HTERT RPE-1 (cell line): Measurements from ENCODE around the gene C4orf50.
"Not testable (repeated sequence)": the region's sequence is repeated elsewhere in the genome, so short reads cannot be mapped to it uniquely, and the experiment has no call there.

Experiments
- in situ Hi-C: fragments of 300-500 bp; cut with MboI; formaldehyde crosslinking; loops from 4 replicates; pipeline ENCODE4 v1.14.3; 2020; ENCODE audit warnings: low sequenced_read_pairs

Gene C4orf50

DNA sequence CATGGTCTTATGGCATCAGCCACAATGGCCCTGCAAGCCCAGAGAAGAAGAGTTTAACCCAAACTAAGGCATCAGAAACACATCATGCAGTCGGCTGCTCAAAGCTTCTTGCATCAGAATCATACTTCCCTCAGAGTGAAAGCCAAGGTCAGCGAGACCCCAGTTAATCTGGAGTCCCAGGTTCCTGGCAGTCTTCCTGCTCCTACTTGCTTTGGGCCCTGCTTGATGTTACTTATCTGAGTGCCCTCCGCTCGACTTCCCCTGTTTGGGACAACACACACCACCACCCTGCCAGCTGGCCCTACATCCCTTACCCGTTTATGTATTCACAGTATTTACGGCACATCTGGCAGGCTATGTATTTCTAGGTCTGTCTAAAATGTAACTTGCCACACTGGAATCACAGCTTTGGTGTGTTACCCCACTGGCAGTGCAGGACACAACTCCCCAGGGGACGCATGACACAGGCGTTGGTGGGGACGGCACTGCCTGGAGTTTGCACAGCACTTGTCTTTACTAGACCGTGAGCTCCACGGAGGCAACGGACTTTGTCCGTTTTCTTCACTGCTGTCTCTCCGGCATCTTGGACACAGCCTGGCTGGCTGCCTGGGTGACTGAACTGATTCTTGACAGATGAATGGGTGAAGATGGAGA, 148.1 kb downstream of the C4orf50 start:
- in situ Hi-C loops, result no loop called here

DNA sequence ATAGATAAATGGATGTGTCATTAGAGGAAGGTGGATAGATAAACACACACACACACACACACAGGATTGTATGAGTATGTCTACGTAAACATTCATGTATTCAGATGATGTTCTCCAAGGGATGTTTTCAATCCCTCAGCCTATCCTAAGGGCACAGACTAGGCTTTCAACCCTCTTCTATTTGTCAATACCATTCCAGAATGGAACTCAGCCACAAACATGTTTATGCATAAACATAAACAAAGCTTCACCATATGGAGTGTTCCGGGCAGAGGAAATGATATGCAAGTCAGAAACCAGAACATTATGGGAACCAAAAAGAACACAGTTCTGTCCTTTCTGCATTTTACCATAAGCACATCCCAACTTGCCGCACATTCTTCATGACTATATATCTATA, 150.4 kb downstream of the C4orf50 start:
- in situ Hi-C loops, result no loop called here

- in situ Hi-C loops, result no loop called here
These were observed 151.1 kb downstream of the C4orf50 start for GRCh38 chr4:5866841-5867813.

- in situ Hi-C loops, result no loop called here
These were observed 152.2 kb downstream of the C4orf50 start for GRCh38 chr4:5865896-5866599.

DNA sequence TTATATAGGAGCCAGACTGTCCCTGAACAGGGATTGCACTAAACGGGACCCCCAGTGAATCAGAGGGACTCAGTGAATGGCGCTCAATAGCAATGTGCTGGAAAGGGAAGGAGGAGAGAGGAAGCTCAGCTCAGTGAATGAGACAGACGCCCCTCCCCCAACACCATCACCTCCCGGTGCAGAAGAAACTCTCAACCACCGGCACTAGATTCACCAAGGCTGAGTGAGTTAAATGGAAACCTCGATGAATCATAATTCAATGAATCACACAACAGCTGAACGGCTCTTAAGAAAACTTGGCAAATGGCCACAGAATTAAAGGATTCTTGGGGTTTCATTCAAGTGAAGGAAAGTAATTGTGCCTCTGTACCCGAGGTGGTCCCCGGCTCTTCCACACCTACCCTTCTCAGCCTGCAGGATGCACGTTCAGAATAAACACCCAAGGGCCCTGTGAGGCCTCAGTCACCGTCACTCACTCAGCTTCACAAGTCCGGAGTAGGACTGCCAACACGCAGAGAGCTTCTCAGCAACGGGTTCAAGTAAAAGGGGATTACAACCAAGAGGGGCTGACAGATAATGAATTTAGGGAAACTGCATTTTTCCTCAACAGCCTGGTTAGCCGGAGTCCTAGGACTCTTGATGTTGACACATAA, 154.6 kb downstream of the C4orf50 start:
- in situ Hi-C loops, result no loop called here

DNA sequence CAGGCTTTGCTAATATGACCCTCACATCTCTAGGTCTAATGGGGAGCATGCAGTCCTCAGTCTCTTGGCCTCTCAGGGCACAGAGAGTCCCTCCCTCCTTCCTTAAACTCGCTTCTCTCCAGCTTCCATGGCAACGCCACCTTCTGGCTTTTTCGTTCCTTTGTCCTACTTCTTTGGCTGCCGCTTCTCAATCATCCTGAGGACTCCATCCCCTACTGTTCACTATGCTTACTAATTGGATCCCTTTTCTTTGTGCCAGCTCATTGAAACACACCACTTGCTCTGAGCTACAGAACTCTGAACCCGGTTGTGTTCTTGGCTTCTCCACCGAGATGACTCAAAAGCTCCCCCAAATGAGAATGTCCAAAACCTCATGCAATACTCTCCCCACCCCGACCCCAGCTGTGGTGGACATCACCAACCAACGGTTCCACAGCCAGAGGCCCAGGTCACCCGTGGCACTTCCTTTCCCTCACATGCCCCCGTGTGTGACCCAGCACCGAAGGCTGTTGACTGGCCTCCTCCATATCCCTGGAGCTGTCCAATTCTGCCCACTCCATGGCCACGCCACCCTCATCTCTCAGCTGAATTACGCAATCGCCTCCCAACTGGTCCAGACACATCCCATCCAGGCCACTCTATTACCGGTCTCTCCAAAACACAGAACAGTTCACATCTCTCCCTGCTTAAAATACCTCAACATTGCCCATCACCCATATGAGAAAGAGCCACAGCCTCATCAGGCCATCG, 160.0 kb downstream of the C4orf50 start:
- in situ Hi-C loops, result no loop called here

- in situ Hi-C loops, result no loop called here
These were observed 161.0 kb downstream of the C4orf50 start for GRCh38 chr4:5857199-5857598.

DNA sequence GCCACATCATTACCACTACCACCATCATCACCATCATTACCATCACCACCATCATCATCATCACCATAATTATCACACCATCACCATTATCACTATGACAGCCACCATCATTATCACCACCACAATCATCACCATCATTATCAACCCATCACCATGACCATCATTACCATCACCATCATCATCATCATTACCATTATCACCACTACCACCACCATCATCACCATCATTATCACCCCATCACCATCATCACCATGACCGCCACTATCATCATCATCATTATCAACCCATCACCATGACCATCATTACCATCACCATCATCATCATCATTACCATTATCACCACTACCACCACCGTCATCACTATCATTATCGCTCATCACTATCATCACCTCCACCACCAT, 161.9 kb downstream of the C4orf50 start:
- in situ Hi-C loops, result not testable (repeated sequence)

DNA sequence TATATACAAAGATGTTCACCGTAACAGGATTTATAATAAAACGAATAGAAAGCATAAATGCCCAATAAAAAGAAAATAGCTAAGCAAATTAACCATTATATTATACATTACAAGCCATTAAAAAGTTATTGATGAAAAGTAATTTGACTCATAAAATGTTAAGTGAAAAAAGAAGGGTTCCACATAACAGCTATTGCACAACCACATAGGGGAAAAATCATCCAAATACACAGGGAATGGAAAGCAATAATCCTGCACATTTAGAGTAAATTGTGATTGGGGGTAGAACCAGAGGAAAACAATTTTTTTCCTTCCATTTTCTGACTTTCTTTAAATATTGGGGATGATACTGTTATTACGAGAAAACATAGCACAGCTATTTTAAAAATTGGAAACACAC, 163.3 kb downstream of the C4orf50 start:
- in situ Hi-C loops, result no loop called here

GRCh38 chr4:5852523-5853202, 165.6 kb downstream of the C4orf50 start:
- in situ Hi-C loops, result no loop called here

DNA sequence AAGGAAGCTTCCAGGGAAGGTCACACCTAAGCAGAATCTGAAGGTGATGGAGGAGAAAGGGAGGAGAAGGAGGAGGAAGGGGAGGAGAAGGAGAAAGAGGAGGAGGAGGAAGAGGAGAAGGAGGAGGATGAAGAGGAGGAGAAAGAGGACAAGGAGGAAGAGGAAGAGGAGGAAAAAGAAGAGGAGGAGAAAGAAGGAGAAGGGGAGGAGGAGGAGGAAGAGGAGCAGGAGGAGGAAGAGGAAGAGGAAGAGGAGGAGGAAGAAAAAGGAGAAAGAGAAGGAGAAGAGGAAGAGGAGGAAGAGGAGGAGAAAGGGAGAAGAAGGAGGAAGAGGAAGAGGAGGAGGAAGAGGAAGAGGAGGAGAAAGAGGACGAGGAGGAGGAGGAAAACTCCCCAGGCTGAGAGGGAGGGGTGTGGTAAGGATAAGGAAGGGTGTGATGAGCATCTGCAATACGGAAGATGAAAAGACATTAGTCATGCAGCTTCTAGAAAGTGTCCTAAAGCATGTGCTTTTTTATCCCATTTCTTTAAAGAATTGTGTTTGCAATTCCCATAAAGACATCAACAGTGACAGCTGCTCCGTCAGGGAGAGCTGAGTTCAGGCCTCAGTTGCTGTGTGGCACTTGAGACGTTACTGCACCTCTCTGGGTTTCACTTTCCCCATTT, 166.5 kb downstream of the C4orf50 start:
- in situ Hi-C loops, result no loop called here
